SK-N-MC (cell line): ENCODE data around the gene SARDH.

Source experiments
- EZH2 ChIP-seq: fragments of 200-600 bp; sonication (generic); IDR thresholded peaks from one replicate; pipeline ENCODE4 v1.6.1; 2017; ENCODE audit warnings: antibody characterized with exemption
- POLR2AphosphoS5 ChIP-seq: IDR thresholded peaks from 2 replicates; pipeline ENCODE4 v1.6.1; 2012; ENCODE audit warnings: mild to moderate bottlenecking, low read depth, low read length, borderline replicate concordance

GRCh38 chr9:133785753-133786370 lies 47.7 kb upstream of the SARDH start:
- TF ChIP-seq POLR2AphosphoS5 (no peak), EZH2 (no peak)
